Natural killer cell (primary cell): Measurements from ENCODE around the gene KCTD12. TPM values are rescaled to one million over a fixed set of nuclear protein-coding genes. Genes with fewer than 3 reads are reported as not detected.

Source experiments
- ATAC-seq, 3 donors: fragments of 150-1000 bp in 2 of 3; fragments of 200-7000 bp in 1 of 3; cut with Tn5 transposase; 1 replicate in 1 of 3; 2 replicates in 2 of 3; pipeline ENCODE4 v1.10.0; 2021; ENCODE audit warnings: mild to moderate bottlenecking in 2 of 3, moderate library complexity in 2 of 3
- DNase-seq, 2 donors: peaks; one replicate each; pipeline versions ENCODE4 v3.0.0 to v3.0.0-alpha.2; 2013 to 2021; ENCODE audit warnings: mixed read lengths in 1 of 2
- H3K27ac ChIP-seq: one replicate; pipeline ENCODE4 v1.5.1; 2013; ENCODE audit warnings: mild to moderate bottlenecking, low read length
- H3K27me3 ChIP-seq: one replicate; pipeline ENCODE4 v1.6.1; 2013; ENCODE audit warnings: low read length; ENCODE audit not compliant: control insufficient read depth, insufficient read depth
- H3K36me3 ChIP-seq: one replicate; pipeline ENCODE4 v1.6.1; 2013; ENCODE audit warnings: low read length; ENCODE audit not compliant: control insufficient read depth, insufficient read depth
- H3K4me1 ChIP-seq: one replicate; pipeline ENCODE4 v1.6.1; 2013; ENCODE audit warnings: low read length; ENCODE audit not compliant: control insufficient read depth, insufficient read depth
- H3K4me3 ChIP-seq: one replicate; pipeline ENCODE4 v1.5.1; 2013; ENCODE audit warnings: low read length
- H3K9me3 ChIP-seq: one replicate; pipeline ENCODE4 v1.6.1; 2013; ENCODE audit warnings: low read length; ENCODE audit not compliant: control insufficient read depth, insufficient read depth
- H3K27ac Mint-ChIP-seq, 2 donors: one replicate each; pipeline ENCODE4 v1.8.0; 2022; ENCODE audit warnings: mild to moderate bottlenecking in 2 of 2, mixed read lengths in 2 of 2, moderate library complexity in 1 of 2
- H3K27me3 Mint-ChIP-seq, 2 donors: one replicate each; pipeline ENCODE4 v1.8.0; 2022; ENCODE audit warnings: low read depth in 2 of 2, mixed read lengths in 2 of 2
- H3K36me3 Mint-ChIP-seq: one replicate; pipeline ENCODE4 v1.8.0; 2022; ENCODE audit warnings: mixed read lengths
- H3K4me1 Mint-ChIP-seq, 2 donors: one replicate each; pipeline ENCODE4 v1.8.0; 2022; ENCODE audit warnings: mixed read lengths in 2 of 2
- H3K4me3 Mint-ChIP-seq: one replicate; pipeline ENCODE4 v1.8.0; 2022; ENCODE audit warnings: mild to moderate bottlenecking, moderate library complexity, mixed read lengths
- H3K9me3 Mint-ChIP-seq, 2 donors: one replicate each; pipeline ENCODE4 v1.8.0; 2022; ENCODE audit warnings: mixed read lengths in 2 of 2
- CTCF ChIP-seq: fragments of 200-600 bp; IDR thresholded peaks from one replicate; pipeline ENCODE4 v1.8.0; 2022; ENCODE audit warnings: antibody characterized with exemption
- WGBS: methylation state at CpG from one replicate; pipeline ENCODE4 v1.1.7; 2013; ENCODE audit warnings: missing lambda C conversion rate; ENCODE audit not compliant: insufficient coverage; 5-methylcytosine and 5-hydroxymethylcytosine counted together
- intact Hi-C: fragments of 100-400 bp; cut with micrococcal nuclease; formaldehyde crosslinking; loops from one replicate; pipeline ENCODE4 v1.14.2; 2022
- total RNA-seq, 4 donors: library from RNA; stranded (reverse); fragments of 120-200 nt in 1 of 4; gene quantifications; one replicate each; pipeline versions ENCODE4 v1.2.3 to v1.2.4, GENCODE V29; 2013 to 2022

Gene KCTD12
- total RNA-seq, 3 donors from 2014 or later (not counting 1 experiment from before 2014, with no cell fraction given) = 2.4 to 6.0 (median 4.8) TPM

DNA sequence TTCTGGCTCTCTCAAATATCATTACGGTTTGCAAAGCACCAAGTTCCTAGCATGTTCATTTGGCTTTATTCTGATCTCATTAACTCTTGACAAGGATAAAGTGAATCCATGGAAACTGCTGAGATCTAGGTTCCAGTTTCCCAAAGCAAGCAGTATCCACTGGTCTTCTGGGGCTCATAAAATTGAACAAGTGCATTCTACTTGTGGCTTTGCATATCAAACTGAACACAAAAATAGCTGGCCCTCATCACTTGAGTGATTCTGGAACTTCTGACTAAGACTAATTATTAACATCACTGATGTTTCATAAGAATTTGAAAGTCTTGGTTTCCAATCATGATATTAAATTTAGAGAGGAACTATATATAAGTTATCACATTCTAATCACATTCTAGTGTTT is 6.3 kb upstream of the KCTD12 start:
- H3K36me3 Mint-ChIP-seq = no peaks in the 10 kb centered on the region
- intact Hi-C loops = no loop called here
- TF ChIP-seq CTCF = no peak
- H3K9me3 Mint-ChIP-seq = no peaks in the 10 kb centered on the region
- peaks cover 60 to 80% of the 10 kb centered on the region in 2 donors for H3K27me3 Mint-ChIP-seq
- no peak overlapping the region for H3K27ac Mint-ChIP-seq
- no peaks in the 10 kb centered on the region for H3K36me3 ChIP-seq
- no peaks in the 10 kb centered on the region for H3K4me1 ChIP-seq
- no peak overlapping the region for H3K4me3 Mint-ChIP-seq
- H3K4me3 ChIP-seq = no peak overlapping the region
- H3K27me3 ChIP-seq = peaks cover 4% of the 10 kb centered on the region
- no peak overlapping the region for H3K27ac ChIP-seq
- DNase-seq = no peak
- no peaks in the 10 kb centered on the region for H3K9me3 ChIP-seq
- peaks cover 0 to 1% of the 10 kb centered on the region in 2 donors for H3K4me1 Mint-ChIP-seq
- 72% methylated on average over 1 of the region's 1 CpG for WGBS
- no peak for ATAC-seq

GRCh38 chr13:76890021-76890420 is 3.8 kb upstream of the KCTD12 start:
- no peak overlapping the region for H3K4me3 ChIP-seq
- no peaks in the 10 kb centered on the region for H3K36me3 ChIP-seq
- no peak for TF ChIP-seq CTCF
- DNase-seq = no peak
- no peaks in the 10 kb centered on the region for H3K36me3 Mint-ChIP-seq
- no peak for ATAC-seq
- intact Hi-C loops = no loop called here
- H3K27me3 ChIP-seq = peaks cover 12% of the 10 kb centered on the region
- peaks cover 17% of the 10 kb centered on the region for H3K4me1 ChIP-seq
- no peak overlapping the region for H3K4me3 Mint-ChIP-seq
- H3K27ac ChIP-seq = no peak overlapping the region
- H3K27me3 Mint-ChIP-seq = peaks cover 56 to 66% of the 10 kb centered on the region in 2 donors
- no peak overlapping the region for H3K27ac Mint-ChIP-seq
- peaks cover 2 to 13% of the 10 kb centered on the region in 2 donors for H3K4me1 Mint-ChIP-seq
- no peaks in the 10 kb centered on the region for H3K9me3 Mint-ChIP-seq
- no peaks in the 10 kb centered on the region for H3K9me3 ChIP-seq
- WGBS = 85% methylated on average over 1 of the region's 1 CpG

- intact Hi-C loops = no loop called here
- Mint-ChIP-seq H3K27me3 (peaks cover 59 to 66% of the 10 kb centered on the region in 2 donors), H3K36me3 (no peaks in the 10 kb centered on the region), H3K4me3 (no peak overlapping the region), H3K4me1 (peaks cover 9 to 19% of the 10 kb centered on the region in 2 donors), H3K9me3 (no peaks in the 10 kb centered on the region), H3K27ac (no peak overlapping the region)
- H3K4me1 ChIP-seq = peaks cover 22% of the 10 kb centered on the region
- H3K4me3 ChIP-seq = no peak overlapping the region
- no peak for ATAC-seq
- 100% methylated on average over 1 of the region's 1 CpG for WGBS
- no peak for TF ChIP-seq CTCF
- no peak for DNase-seq
- H3K36me3 ChIP-seq = no peaks in the 10 kb centered on the region
- no peaks in the 10 kb centered on the region for H3K9me3 ChIP-seq
- H3K27me3 ChIP-seq = peaks cover 17% of the 10 kb centered on the region
- H3K27ac ChIP-seq = no peak overlapping the region
Observed at GRCh38 chr13:76889254-76889653, 3.0 kb upstream of the KCTD12 start.

DNA sequence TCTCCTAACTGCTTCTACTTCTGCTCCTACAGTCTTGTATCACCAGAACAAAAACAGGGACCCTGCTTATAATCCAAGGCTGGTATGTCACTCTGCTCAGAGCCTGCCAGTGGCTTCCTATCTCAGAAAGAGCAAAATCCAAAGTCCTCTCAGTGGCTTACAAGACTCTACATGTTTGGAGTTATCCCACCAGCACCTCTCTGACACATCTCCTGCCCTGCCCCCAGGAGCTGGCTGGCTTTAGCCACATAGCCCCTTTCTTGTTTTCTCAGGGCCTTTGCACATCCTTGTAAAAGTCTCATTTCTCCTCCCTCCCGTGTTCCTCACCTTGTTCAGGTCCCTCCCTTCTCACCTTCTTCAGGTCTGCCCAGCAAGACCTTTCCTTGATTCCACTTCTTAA is 2.2 kb upstream of the KCTD12 start:
- no peaks in the 10 kb centered on the region for H3K9me3 Mint-ChIP-seq
- Histone ChIP-seq H3K4me3 (no peak overlapping the region), H3K4me1 (peaks cover 22% of the 10 kb centered on the region), H3K27me3 (peaks cover 21% of the 10 kb centered on the region), H3K9me3 (no peaks in the 10 kb centered on the region), H3K27ac (no peak overlapping the region), H3K36me3 (no peaks in the 10 kb centered on the region)
- no peaks in the 10 kb centered on the region for H3K36me3 Mint-ChIP-seq
- DNase-seq (no peak), ATAC-seq (no peak)
- WGBS = 86% methylated on average over 1 of the region's 1 CpG
- H3K4me1 Mint-ChIP-seq = peaks cover 9 to 19% of the 10 kb centered on the region in 2 donors
- H3K4me3 Mint-ChIP-seq = peak overlapping the region; percentile 47
- no peak for TF ChIP-seq CTCF
- intact Hi-C loops = no loop called here
- peaks cover 57 to 66% of the 10 kb centered on the region in 2 donors for H3K27me3 Mint-ChIP-seq
- H3K27ac Mint-ChIP-seq = no peak overlapping the region
